Activated CD8-positive, alpha-beta memory T cell treated with anti-CD3 and anti-CD28 coated beads, Interleukin-2, amount 50 U/mL, for 4 hours (primary cell): Measurements from ENCODE around the gene SAMD7.
A peak's percentile ranks its signal among the peaks of the same experiment; 100 is the strongest.

Experiments
- DNase-seq: peaks from one replicate; pipeline ENCODE4 v3.0.0-alpha.2; 2020

Gene SAMD7

DNA sequence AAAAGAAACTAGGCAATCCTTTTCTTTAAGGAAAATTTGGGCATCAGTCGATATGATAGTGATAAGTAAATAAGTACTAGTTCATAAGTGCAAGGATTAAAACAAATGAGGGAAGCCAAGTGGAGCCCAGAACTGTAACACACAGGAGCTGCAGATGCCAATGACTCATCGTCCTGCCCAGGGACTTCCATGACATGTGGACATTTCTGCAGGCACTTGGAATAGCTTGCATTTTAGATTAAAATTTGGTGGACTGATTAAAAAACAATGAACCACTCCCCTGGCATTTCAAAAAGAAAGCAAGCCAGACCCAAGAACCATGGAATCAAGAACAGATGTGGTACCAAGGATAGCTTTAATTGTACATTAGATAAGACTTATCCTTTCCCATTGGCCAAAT lies 2.9 kb downstream of the SAMD7 start:
- no peak for DNase-seq

GRCh38 chr3:169923189-169923588 lies 11.8 kb downstream of the SAMD7 start:
- DNase-seq = no peak

GRCh38 chr3:169923831-169924230 lies 12.5 kb downstream of the SAMD7 start:
- no peak for DNase-seq

- DNase-seq = no peak
These were observed 18.6 kb downstream of the SAMD7 start for GRCh38 chr3:169929830-169930519.

DNA sequence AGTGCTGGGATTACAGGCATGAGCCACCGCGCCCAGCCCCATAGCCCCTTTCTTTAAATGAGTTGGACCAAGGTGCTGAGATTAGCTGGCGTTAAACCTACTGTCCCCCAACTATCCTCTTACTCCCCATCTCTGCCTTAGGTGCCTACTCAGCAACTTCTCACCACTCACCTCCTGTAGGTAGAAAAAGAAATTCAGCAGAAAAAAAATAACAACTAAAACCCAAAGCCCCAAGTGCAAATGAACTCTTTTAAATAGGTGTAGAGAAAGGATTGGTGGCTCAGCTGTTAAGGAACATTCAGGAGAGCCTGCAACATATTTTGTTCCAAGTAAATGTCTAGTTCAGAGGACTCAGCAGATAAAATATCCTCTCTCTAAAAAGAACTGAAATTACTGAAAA lies 19.5 kb downstream of the SAMD7 start:
- no peak for DNase-seq

- DNase-seq = no peak
These were observed 20.6 kb downstream of the SAMD7 start for GRCh38 chr3:169931747-169932520.

GRCh38 chr3:169939320-169939719 lies 27.9 kb downstream of the SAMD7 start:
- no peak for DNase-seq

- DNase-seq = no peak
These were observed 28.4 kb downstream of the SAMD7 start for GRCh38 chr3:169939751-169940150.

GRCh38 chr3:169940470-169941181 lies 29.3 kb downstream of the SAMD7 start:
- no peak for DNase-seq

DNA sequence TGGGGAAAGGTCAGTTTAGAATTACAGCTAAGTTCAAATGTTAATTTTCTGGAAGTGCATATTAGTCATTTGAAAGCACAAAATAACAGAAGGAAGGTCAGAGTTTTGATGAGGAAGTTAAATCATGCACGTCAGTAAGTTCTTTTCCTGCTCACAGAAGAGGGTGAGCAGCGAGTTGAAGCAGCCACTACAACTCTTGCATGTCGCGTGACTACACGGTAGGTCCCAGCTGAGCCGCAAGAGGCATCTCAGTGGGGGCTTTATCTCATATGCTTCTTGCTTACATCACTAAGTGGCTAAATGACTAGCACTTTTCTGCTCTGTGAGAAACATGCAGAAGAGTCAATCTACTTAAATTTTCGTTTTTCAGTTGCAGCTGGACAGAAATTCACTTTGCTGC lies 33.9 kb downstream of the SAMD7 start:
- no peak for DNase-seq

DNA sequence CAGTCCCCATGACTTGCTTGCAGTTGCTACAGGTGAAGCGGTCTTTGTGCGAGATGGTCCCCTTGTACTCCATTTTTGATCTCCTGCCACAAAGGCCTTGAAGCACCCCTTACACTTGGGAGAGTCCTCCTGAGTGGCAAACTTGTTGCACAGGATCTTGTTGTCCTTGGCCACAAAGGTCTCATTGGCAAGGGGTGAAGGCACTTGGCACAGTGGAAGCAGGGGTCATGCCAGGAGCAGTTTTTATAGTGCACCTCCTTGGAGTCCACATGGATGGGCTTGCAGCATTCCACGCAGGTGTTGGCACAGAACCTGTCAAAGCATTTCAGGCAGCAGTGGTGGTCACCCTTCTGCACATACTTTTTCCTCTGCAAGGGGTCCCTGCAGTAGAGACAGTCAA lies 35.0 kb downstream of the SAMD7 start:
- DNase-seq = no peak

DNA sequence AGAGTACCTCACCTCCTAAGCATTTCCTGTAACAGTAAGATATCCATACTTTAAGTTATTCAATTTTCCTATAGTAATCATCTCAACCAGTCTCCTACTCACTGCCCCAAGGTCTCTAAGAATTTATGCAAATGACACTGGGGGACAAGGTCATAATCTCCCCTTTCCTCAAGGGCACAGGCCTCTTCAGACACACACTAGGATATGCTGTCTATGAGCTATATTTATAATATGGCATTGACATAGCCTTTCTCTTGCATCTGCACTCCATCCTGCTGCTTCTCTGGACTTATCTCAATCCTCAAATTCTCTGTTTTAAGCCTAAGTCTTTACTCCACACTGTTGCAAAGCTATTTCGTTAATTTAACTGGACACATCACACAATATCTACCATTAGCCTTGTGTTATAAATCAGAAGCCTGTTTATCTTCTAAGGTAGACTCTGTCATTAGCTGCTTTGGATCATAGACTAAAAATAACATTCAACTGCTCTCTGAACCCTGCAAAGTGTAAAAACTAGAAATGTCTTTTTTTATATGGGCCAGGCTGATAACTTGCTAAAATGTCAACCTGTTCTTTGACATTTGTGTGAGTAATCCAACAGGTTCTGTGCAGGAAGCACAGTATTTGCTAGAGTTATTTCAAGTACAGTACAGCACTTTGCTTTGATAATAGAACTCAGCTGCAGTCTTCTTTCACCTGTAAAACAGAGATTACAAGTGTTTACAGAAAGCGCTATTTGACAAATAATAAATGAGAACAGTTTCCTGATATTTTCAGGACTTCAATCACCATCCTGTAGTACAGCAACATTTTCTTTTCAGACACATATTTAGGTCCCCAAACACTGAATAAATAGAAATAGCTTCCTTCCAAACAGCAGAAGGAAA lies 37.4 kb downstream of the SAMD7 start:
- no peak for DNase-seq

DNA sequence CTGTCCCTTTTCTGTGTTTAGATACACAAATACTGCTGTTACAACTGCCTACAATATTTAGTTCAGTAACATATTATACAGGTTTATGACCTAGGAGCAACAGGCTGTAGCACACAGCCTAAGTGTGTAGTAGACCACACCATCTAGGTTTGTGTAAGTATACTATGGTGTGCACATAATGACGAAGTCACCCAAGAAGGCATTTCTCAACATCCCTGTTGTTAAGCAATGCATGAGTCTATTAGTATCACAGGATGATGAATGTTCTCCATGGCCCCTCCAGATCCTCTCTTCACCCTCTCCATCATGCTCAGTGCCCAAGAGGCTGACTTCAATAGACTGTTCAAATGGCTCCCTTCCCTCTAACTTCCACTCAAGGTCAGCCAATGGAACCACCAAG lies 40.7 kb downstream of the SAMD7 start:
- no peak for DNase-seq

GRCh38 chr3:169953462-169954141 lies 42.2 kb downstream of the SAMD7 start:
- no peak for DNase-seq

GRCh38 chr3:169954142-169954756 lies 42.9 kb downstream of the SAMD7 start:
- no peak for DNase-seq

GRCh38 chr3:169955406-169955805 lies 44.0 kb downstream of the SAMD7 start:
- DNase-seq = no peak

- DNase-seq = no peak
These were observed 52.8 kb downstream of the SAMD7 start for GRCh38 chr3:169964176-169964575.

DNA sequence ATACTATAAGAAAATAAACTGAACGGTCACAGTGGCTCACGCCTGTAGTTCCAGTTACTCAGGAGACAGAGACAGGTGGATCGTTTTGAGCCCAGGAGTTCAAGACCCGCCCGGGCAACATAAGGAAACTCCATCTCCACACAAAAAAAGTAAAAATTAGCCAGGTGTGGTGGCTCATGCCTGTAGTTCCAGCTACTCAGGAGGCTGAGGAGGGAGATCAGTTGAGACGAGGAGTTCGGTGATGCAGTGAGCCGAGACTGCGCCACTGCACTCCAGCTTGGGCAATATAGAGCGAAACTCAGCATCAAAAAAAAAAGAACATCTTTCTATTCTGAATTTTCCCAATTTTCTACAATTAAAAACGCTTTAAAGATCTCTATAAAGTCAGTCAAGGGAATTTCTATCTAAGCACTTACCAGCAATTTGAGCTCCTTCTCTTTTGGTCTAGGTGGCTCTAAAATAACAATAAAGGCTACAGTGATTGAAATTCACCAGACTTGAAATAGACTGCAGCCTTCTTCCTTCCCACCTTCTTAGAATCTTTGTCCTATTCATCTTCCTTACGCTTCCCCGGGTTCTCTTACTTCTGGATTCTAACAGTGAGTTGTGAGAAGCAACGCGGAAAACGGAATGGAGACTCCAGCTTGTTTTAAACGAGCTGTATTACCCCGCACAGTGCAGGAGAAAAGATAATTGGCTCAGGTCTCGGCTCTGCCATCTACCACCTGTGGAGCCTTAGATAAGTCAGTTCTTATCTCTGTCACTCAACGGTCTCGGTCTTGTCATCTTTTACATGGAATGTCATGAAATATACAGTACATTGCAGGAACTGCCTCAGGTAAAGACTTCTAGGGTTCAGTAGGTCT lies 54.4 kb downstream of the SAMD7 start:
- DNase-seq = no peak

DNA sequence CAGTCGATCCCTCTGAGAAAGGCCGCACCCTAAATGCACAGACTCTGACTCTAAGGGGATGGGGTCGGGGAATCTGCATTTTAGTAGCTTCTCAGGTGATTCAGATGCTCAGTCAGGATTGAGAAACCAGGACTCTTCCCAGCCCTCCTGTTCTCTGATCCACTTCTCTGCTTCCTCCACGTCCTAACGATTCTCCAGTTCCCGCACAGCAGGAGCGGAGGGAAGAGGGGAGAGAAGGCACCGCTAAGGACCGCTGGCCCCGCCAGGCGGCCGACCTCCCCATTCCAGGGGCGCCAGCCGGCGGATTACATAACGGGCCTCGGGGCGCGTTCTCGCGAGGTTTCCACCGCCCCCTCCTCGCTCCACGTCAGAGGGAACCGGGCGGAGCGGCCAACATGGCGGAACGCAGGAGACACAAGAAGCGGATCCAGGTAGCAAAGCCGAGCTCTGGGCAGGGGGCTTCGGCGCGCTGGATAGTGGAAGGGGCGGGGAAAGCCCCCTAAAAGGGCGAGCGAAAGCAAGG lies 55.1 kb downstream of the SAMD7 start, which contains the start of gene SEC62:
TSS of gene SEC62 (plus strand) at position 380 of the 523 bp plus-strand sequence. CDS start at position 396, 16 bp downstream.
- peak; percentile 97 for DNase-seq
